H1 (cell line): Measurements from ENCODE around the gene AATK. TPM values are rescaled to one million over a fixed set of nuclear protein-coding genes. Genes with fewer than 3 reads are reported as not detected.
A peak's percentile ranks its signal among the peaks of the same experiment; 100 is the strongest.

Experiments used
- CTCF ChIA-PET: fragments of 300-600 bp; sonication (Branson Sonifier 250); formaldehyde crosslinking; loops from one replicate; lab custom pipeline; 2021; ENCODE audit not compliant: partially characterized antibody; lab: Charles Lee
- POLR2A ChIA-PET: fragments of 300-600 bp; sonication (Branson Sonifier 250); formaldehyde crosslinking; loops from one replicate; lab custom pipeline; 2021; ENCODE audit warnings: inconsistent platforms; ENCODE audit not compliant: partially characterized antibody; lab: Charles Lee
- DNase-seq, 2 experiments: peaks; one replicate each; pipeline versions ENCODE4 v3.0.0 to v3.0.0-alpha.2; 2010 to 2022; ENCODE audit warnings: low spot score in 2 of 2, low read depth in 1 of 2, mixed read lengths in 1 of 2
- FAIRE-seq: peaks from 2 replicates; lab custom pipeline; 2011; peaks lifted over from hg19 to GRCh38; lab: Jason Lieb, UNC
- H2AFZ ChIP-seq: 2 replicates; pipeline ENCODE4 v1.8.1; 2012; ENCODE audit warnings: low read length, inconsistent platforms
- H2AK5ac ChIP-seq: 2 replicates; pipeline ENCODE4 v1.6.1; 2013; ENCODE audit warnings: low read depth, low read length
- H2BK120ac ChIP-seq: replicated peaks from 2 replicates; pipeline ENCODE3; 2013; ENCODE audit warnings: low read depth, low read length, inconsistent platforms
- H2BK12ac ChIP-seq: 2 replicates; pipeline ENCODE4 v1.6.1; 2013; ENCODE audit warnings: low read depth, low read length
- H2BK15ac ChIP-seq: 2 replicates; pipeline ENCODE4 v1.6.1; 2013; ENCODE audit warnings: low read length
- H2BK20ac ChIP-seq: 2 replicates; pipeline ENCODE4 v1.6.1; 2013; ENCODE audit warnings: low read length
- H2BK5ac ChIP-seq: 2 replicates; pipeline ENCODE4 v1.6.1; 2013; ENCODE audit warnings: low read depth, low read length
- H3K14ac ChIP-seq: 2 replicates; pipeline ENCODE4 v1.6.1; 2013; ENCODE audit warnings: inconsistent platforms; ENCODE audit not compliant: insufficient read length
- H3K18ac ChIP-seq: 2 replicates; pipeline ENCODE4 v1.6.1; 2013; ENCODE audit warnings: low read length; ENCODE audit errors: extremely low read depth
- H3K23ac ChIP-seq: 2 replicates; pipeline ENCODE4 v1.6.1; 2013; ENCODE audit warnings: inconsistent platforms; ENCODE audit not compliant: insufficient read length
- H3K23me2 ChIP-seq: 2 replicates; pipeline ENCODE4 v1.6.1; 2013; ENCODE audit warnings: low read depth, low read length
- H3K27ac ChIP-seq: 2 replicates; pipeline ENCODE4 v1.6.1; 2011; ENCODE audit warnings: low read depth, low read length, inconsistent platforms
- H3K27me3 ChIP-seq, 4 experiments: replicated peaks in 1 of 4; 1 replicate in 1 of 4; 2 replicates in 3 of 4; pipeline versions ENCODE4 v1.6.1 to v1.8.1; 2011 to 2013; ENCODE audit warnings: low read length in 3 of 4, mild to moderate bottlenecking in 3 of 4, inconsistent platforms in 2 of 4, mixed read lengths in 2 of 4, moderate library complexity in 1 of 4; ENCODE audit not compliant: control insufficient read depth in 3 of 4, insufficient read depth in 3 of 4; ENCODE audit errors: extremely low read depth in 1 of 4
- H3K36me3 ChIP-seq, 4 experiments: 2 replicates each; pipeline versions ENCODE4 v1.6.1 to v1.8.1; 2011 to 2013; ENCODE audit warnings: mild to moderate bottlenecking in 4 of 4, low read length in 3 of 4, moderate library complexity in 2 of 4, control low read depth in 1 of 4, inconsistent platforms in 1 of 4; ENCODE audit not compliant: insufficient read depth in 4 of 4, control insufficient read depth in 2 of 4
- H3K4ac ChIP-seq: replicated peaks from 2 replicates; pipeline ENCODE3; 2013; ENCODE audit warnings: low read length, low read depth, mixed read lengths, inconsistent platforms; ENCODE audit not compliant: insufficient read length
- H3K4me1 ChIP-seq, 4 experiments: replicated peaks in 1 of 4; 1 replicate in 1 of 4; 2 replicates in 3 of 4; pipeline versions ENCODE4 v1.6.1 to v1.8.1; 2011 to 2013; ENCODE audit warnings: low read length in 3 of 4, inconsistent platforms in 2 of 4, mixed read lengths in 1 of 4; ENCODE audit not compliant: insufficient read depth in 4 of 4, control insufficient read depth in 3 of 4
- H3K4me2 ChIP-seq, 2 experiments: 2 replicates each; pipeline versions ENCODE4 v1.6.1 to v1.8.1; 2011 to 2013; ENCODE audit warnings: low read depth in 2 of 2, low read length in 2 of 2, control low read depth in 1 of 2, inconsistent platforms in 1 of 2, mild to moderate bottlenecking in 1 of 2; ENCODE audit not compliant: insufficient read depth in 1 of 2
- H3K4me3 ChIP-seq, 4 experiments: fragments of 200-600, 300-600 bp in 1 of 4; sonication (generic), shearing (Covaris generic), sonication (Bioruptor Twin) in 1 of 4; 2 replicates each; pipeline versions ENCODE4 v1.5.1 to v1.8.1; 2011 to 2016; ENCODE audit warnings: low read length in 4 of 4, low read depth in 3 of 4, control low read depth in 2 of 4, inconsistent platforms in 2 of 4, mild to moderate bottlenecking in 2 of 4, mixed read lengths in 1 of 4, moderate library complexity in 1 of 4; ENCODE audit not compliant: insufficient read depth in 2 of 4; ENCODE audit errors: extremely low read depth in 1 of 4
- H3K56ac ChIP-seq: replicated peaks from 2 replicates; pipeline ENCODE3; 2013; ENCODE audit warnings: low read depth, mild to moderate bottlenecking, mixed read lengths, low read length, inconsistent platforms; ENCODE audit not compliant: insufficient read length
- H3K79me1 ChIP-seq: 2 replicates; pipeline ENCODE4 v1.6.1; 2013; ENCODE audit warnings: low read depth, low read length, control low read depth
- H3K79me2 ChIP-seq, 2 experiments: 2 replicates each; pipeline versions ENCODE4 v1.6.1 to v1.8.1; 2012 to 2013; ENCODE audit warnings: low read length in 2 of 2, mild to moderate bottlenecking in 2 of 2, inconsistent platforms in 1 of 2; ENCODE audit not compliant: insufficient read depth in 2 of 2, control insufficient read depth in 1 of 2
- H3K9ac ChIP-seq, 4 experiments: replicated peaks in 1 of 4; 1 replicate in 1 of 4; 2 replicates in 3 of 4; pipeline versions ENCODE4 v1.6.1 to v1.8.1; 2011 to 2013; ENCODE audit warnings: low read depth in 3 of 4, low read length in 3 of 4, control low read depth in 2 of 4, mild to moderate bottlenecking in 2 of 4, moderate library complexity in 2 of 4, inconsistent platforms in 1 of 4; ENCODE audit errors: extremely low read depth in 1 of 4
- H3K9me3 ChIP-seq, 2 experiments: 2 replicates each; pipeline versions ENCODE4 v1.6.1 to v1.8.1; 2012 to 2013; ENCODE audit warnings: mild to moderate bottlenecking in 2 of 2, moderate library complexity in 2 of 2, control low read depth in 1 of 2, inconsistent platforms in 1 of 2, low read depth in 1 of 2, low read length in 1 of 2, mixed read lengths in 1 of 2; ENCODE audit not compliant: insufficient read depth in 2 of 2
- H4K20me1 ChIP-seq, 2 experiments: replicated peaks in 1 of 2; 2 replicates each; pipeline versions ENCODE3 to v1.8.1; 2011 to 2013; ENCODE audit warnings: inconsistent platforms in 2 of 2, low read length in 2 of 2, mild to moderate bottlenecking in 1 of 2; ENCODE audit not compliant: insufficient read depth in 2 of 2, control insufficient read depth in 1 of 2
- H4K5ac ChIP-seq: 2 replicates; pipeline ENCODE4 v1.6.1; 2013; ENCODE audit warnings: low read length, low read depth, mixed read lengths, inconsistent platforms; ENCODE audit not compliant: insufficient read length
- H4K8ac ChIP-seq: 2 replicates; pipeline ENCODE4 v1.8.0; 2013; ENCODE audit warnings: mild to moderate bottlenecking, moderate library complexity, low read length, inconsistent platforms; ENCODE audit not compliant: insufficient read depth; ENCODE audit errors: extremely low read depth
- H4K91ac ChIP-seq: replicated peaks from 2 replicates; pipeline ENCODE3; 2013; ENCODE audit warnings: low read length, mixed read lengths, inconsistent platforms; ENCODE audit not compliant: insufficient read length
- CREB1 ChIP-seq: IDR thresholded peaks from 2 replicates; pipeline ENCODE4 v1.6.1; 2012; ENCODE audit warnings: inconsistent platforms
- CTCF ChIP-seq, 3 experiments: IDR thresholded peaks; 1 replicate in 2 of 3; 2 replicates in 1 of 3; pipeline versions ENCODE4 v1.5.1 to v1.6.1; 2011; ENCODE audit warnings: low read length in 3 of 3, mild to moderate bottlenecking in 3 of 3, inconsistent platforms in 2 of 3, low read depth in 1 of 3, moderate library complexity in 1 of 3; ENCODE audit not compliant: insufficient read depth in 1 of 3; ENCODE audit errors: control extremely low read depth in 1 of 3
- EGR1 ChIP-seq: IDR thresholded peaks from 2 replicates; pipeline ENCODE4 v1.6.1; 2011; ENCODE audit warnings: low read depth, low read length, borderline replicate concordance
- MAX ChIP-seq: IDR thresholded peaks from 2 replicates; pipeline ENCODE4 v1.6.1; 2012; ENCODE audit warnings: inconsistent platforms
- RBBP5 ChIP-seq: IDR thresholded peaks from 2 replicates; pipeline ENCODE4 v1.7.1; 2012; ENCODE audit warnings: low read depth, mild to moderate bottlenecking, inconsistent platforms, low read length, moderate library complexity, borderline replicate concordance
- TAF7 ChIP-seq: optimal IDR thresholded peaks from 2 replicates; pipeline ENCODE3; 2011; ENCODE audit warnings: low read depth, mild to moderate bottlenecking, inconsistent platforms, low read length, moderate library complexity, borderline replicate concordance
- WGBS, 2 experiments: shearing (Covaris generic) in 1 of 2; methylation state at CpG; one replicate each; pipeline versions ENCODE4 v1.1.6 to v1.1.7; 2013 to 2015; ENCODE audit warnings: low lambda C conversion rate in 2 of 2, mixed read lengths in 2 of 2, inconsistent platforms in 1 of 2, low coverage in 1 of 2, missing lambda C conversion rate in 1 of 2; ENCODE audit not compliant: insufficient replicate concordance in 2 of 2, insufficient coverage in 1 of 2, insufficient read length in 1 of 2; ENCODE audit errors: extremely low coverage in 1 of 2, missing lambda C conversion rate in 1 of 2; 5-methylcytosine and 5-hydroxymethylcytosine counted together
- polyA plus RNA-seq, 7 experiments: library from polyadenylated mRNA; depleted of rRNA in 3 of 7; stranded (reverse) in 5 of 7; unstranded in 2 of 7; fragments of >200 nt in 5 of 7; fragments of 200-250 nt in 2 of 7; gene quantifications; 1 replicate in 5 of 7; 2 replicates in 1 of 7; 4 replicates in 1 of 7; pipeline versions ENCODE4 v1.2.1 to v1.2.3, GENCODE V29; 2011 to 2013; ENCODE audit warnings: missing spikeins in 2 of 7, mixed read lengths in 2 of 7
- total RNA-seq: library from RNA; stranded (reverse); fragmentation: NEBNext Ultra II Directional; extraction: Animal tissue kit (Norgen Biotek cat#: 25700); gene quantifications from 2 replicates; pipeline ENCODE4 v1.2.1, GENCODE V29; 2021

AATK gene
- total and polyA plus RNA-seq, 2 of the 8 experiments (the other 6 are each of a cell fraction or from before 2014, with no cell fraction given): 1.7 to 3.5 TPM

GRCh38 chr17:81157848-81158687, 8.0 kb downstream of the AATK start:
- Histone ChIP-seq H4K20me1 (peaks cover 0 to 2% of the 10 kb centered on the region in 2 experiments), H2BK12ac (no peak overlapping the region), H2BK20ac (no peak overlapping the region), H2AFZ (no peak overlapping the region), H3K23ac (no peak overlapping the region), H3K9ac (no peak overlapping the region), H3K27me3 (no peaks in the 10 kb centered on the region), H2BK120ac (no peak overlapping the region), H3K79me2 (no peaks in the 10 kb centered on the region), H2AK5ac (no peak overlapping the region), H3K79me1 (no peaks in the 10 kb centered on the region), H4K8ac (peak overlapping the region; percentile 35; the same call in 1 of the 2 replicates), H3K36me3 (no peaks in the 10 kb centered on the region), H4K5ac (no peak overlapping the region), H3K4me1 (no peaks in the 10 kb centered on the region; a peak in 1 of 7 replicates), H3K9me3 (no peaks in the 10 kb centered on the region), H4K91ac (no peak overlapping the region), H3K56ac (no peak overlapping the region), H3K4ac (no peak overlapping the region), H3K18ac (no peak overlapping the region; the same call in 1 of the 2 replicates), H2BK5ac (no peak overlapping the region), H3K27ac (no peak overlapping the region), H3K4me3 (no peak overlapping the region), H3K4me2 (no peak overlapping the region), H3K23me2 (no peaks in the 10 kb centered on the region), H3K14ac (no peak overlapping the region), H2BK15ac (no peak overlapping the region)
- DNase-seq (no peak), FAIRE-seq (no peak)
- ChIA-PET CTCF (interaction anchor here (0.7 to 1.5 kb wide), 4 partner anchors 16 to 61 kb away, joined by 3 to 5 read pairs (median 4); no protein-coding TSS in a partner anchor), POLR2A (interaction anchor here (0.5 kb wide), 1 partner anchor 350 kb away, joined by 3 read pairs; no protein-coding TSS in a partner anchor)
- TF ChIP-seq CTCF (IDR thresholded peaks at IDR 0.05; ENCODE audit: control extremely low read depth in 1 of 3, insufficient read depth in 1 of 3, low read depth in 1 of 3, low read length in 3 of 3) (no peak), MAX (no peak), CREB1 (no peak), RBBP5 (no peak), EGR1 (no peak), TAF7 (no peak)
- WGBS, 2 experiments: 91% methylated on average over 34 of the region's 39 CpGs; no CpG with 5 or more reads in 1 of the 2 experiments
